Heart right ventricle (tissue), 16 donors: ENCODE data around the gene NCAPG2. TPM values are rescaled to one million over a fixed set of nuclear protein-coding genes. Genes with fewer than 3 reads are reported as not detected.

Experiments
- ATAC-seq, 8 donors: fragments of 200-7000 bp; cut with Tn5 transposase; one replicate each; pipeline ENCODE4 v1.9.1; 2020; ENCODE audit warnings: mild to moderate bottlenecking in 8 of 8, moderate library complexity in 8 of 8, moderate number of reproducible peaks in 1 of 8
- DNase-seq, 2 donors: peaks; one replicate each; pipeline ENCODE4 v3.0.0-alpha.2; 2020
- H3K27ac ChIP-seq, 10 donors: fragments of 200-600 bp; sonication (generic) in 2 of 10; one replicate each; pipeline versions ENCODE4 v1.5.0 to v1.8.0; 2020 to 2022; ENCODE audit warnings: mild to moderate bottlenecking in 3 of 10
- H3K27me3 ChIP-seq, 7 donors: fragments of 200-600 bp; one replicate each; pipeline ENCODE4 v1.8.0; 2021 to 2022; ENCODE audit warnings: mild to moderate bottlenecking in 2 of 7
- H3K36me3 ChIP-seq, 9 donors: fragments of 200-600 bp; sonication (generic) in 1 of 9; one replicate each; pipeline versions ENCODE4 v1.5.0 to v1.8.0; 2020 to 2022; ENCODE audit warnings: mild to moderate bottlenecking in 2 of 9
- H3K4me1 ChIP-seq, 9 donors: fragments of 200-600 bp; sonication (generic) in 1 of 9; one replicate each; pipeline versions ENCODE4 v1.5.0 to v1.8.0; 2020 to 2022; ENCODE audit warnings: mild to moderate bottlenecking in 4 of 9
- H3K4me3 ChIP-seq, 10 donors: fragments of 200-600 bp; sonication (generic) in 2 of 10; one replicate each; pipeline versions ENCODE4 v1.5.0 to v1.8.0; 2020 to 2022; ENCODE audit warnings: mild to moderate bottlenecking in 7 of 10, moderate library complexity in 2 of 10
- H3K9me3 ChIP-seq, 11 donors: fragments of 200-600 bp in 10 of 11; sonication (generic) in 2 of 11; one replicate each; pipeline versions ENCODE4 v1.5.0 to v1.8.0; 2013 to 2022; ENCODE audit warnings: mild to moderate bottlenecking in 2 of 11, control low read depth in 1 of 11, moderate library complexity in 1 of 11
- CTCF ChIP-seq, 9 donors: fragments of 200-600 bp; sonication (generic) in 2 of 9; IDR thresholded peaks; one replicate each; pipeline versions ENCODE4 v1.5.0 to v1.8.0; 2021 to 2022; ENCODE audit warnings: antibody characterized with exemption in 9 of 9, mild to moderate bottlenecking in 5 of 9, moderate library complexity in 1 of 9
- WGBS, 2 donors: extraction: QIAGEN DNeasy Blood & Tissue Kit; methylation state at CpG; one replicate each; pipeline ENCODE4 v1.1.7; 2013; ENCODE audit warnings: inconsistent platforms in 1 of 2; 5-methylcytosine and 5-hydroxymethylcytosine counted together
- intact Hi-C, 10 donors: fragments of 100-400 bp; cut with DNase I; formaldehyde crosslinking; loops; one replicate each; pipeline versions ENCODE4 v1.11.1 to v1.14.2; 2022
- polyA plus RNA-seq, 2 donors: library from polyadenylated mRNA; stranded (reverse); fragments of 200-250 nt; gene quantifications; one replicate each; pipeline ENCODE4 v1.2.3, GENCODE V29; 2013
- total RNA-seq, 10 donors: library from RNA; stranded (reverse); fragmentation: NEBNext Ultra II Directional in 3 of 10; extraction: Animal tissue kit (Norgen Biotek cat#: 25700) in 3 of 10; gene quantifications; one replicate each; pipeline versions ENCODE4 v1.2.1 to v1.2.4, GENCODE V29; 2021 to 2023
- donor health status: Arrhythmogenic right ventricular cardiomyopathy.
- donor health status: ischemic (EF 13 %, LVEDD 7.1; RV severe dilation, severe dysfunction).
- donor health status: healthy with polysubstance abuse.
- donor health status: DM: no; HTN: yes; CAD: no.
- donor health status: DM: no; HTN: no; CAD: no.
- donor health status: ischemic (EF 25% LVEDD 6.9; RV normal size, moderate dysfunction).
- donor health status: ischemic (EF 25% LVEDD 5.7; RV mildly dilated, moderate dysfunction).
- donor health status: healthy.
- donor health status: DM: yes; HTN: yes; CAD: no.
- donor health status: Ischemic cardiomyopathy.
- donor health status: ischemic (EF 35%, LVEDD 5.7; RV mildly dilated, moderate dysfunction).
- donor health status: nonischemic (EF 11% LVEDD 7.7; RV severe dilation, severe dysfunction).
- donor health status: DM: yes; HTN: yes; CAD: no.
- donor health status: PGD.
- donor health status: ischemic (EF 29% LVEDD 5.4; RV normal size, mild dysfunction).
- donor health status: nonischemic (EF 23%, LVEDD 6.1; RV moderate dilation, normal function).

Gene NCAPG2
- total and polyA plus RNA-seq, 12 donors: 1.3 to 8.0 (median 4.6) TPM

GRCh38 chr7:158606671-158607424 lies 97.8 kb downstream of the NCAPG2 start:
- DNase-seq (no peak), ATAC-seq (no peak)
- H3K36me3 ChIP-seq: peaks cover 0 to 9% (median 0%) of the 10 kb centered on the region in 9 donors
- H3K4me1 ChIP-seq: no peaks in the 10 kb centered on the region
- no peak overlapping the region for H3K27ac ChIP-seq
- no peaks in the 10 kb centered on the region for H3K27me3 ChIP-seq
- intact Hi-C loops: loop anchor here in 1 of 10 donors (5.0 kb wide), 1 partner anchor 390 kb away; no protein-coding TSS in a partner anchor
- no peaks in the 10 kb centered on the region for H3K9me3 ChIP-seq
- H3K4me3 ChIP-seq: no peak overlapping the region
- TF ChIP-seq CTCF (IDR thresholded peaks at IDR 0.05): no peak
- 95 to 97% methylated on average over 18 of the region's 18 CpGs for WGBS, 2 donors

GRCh38 chr7:158606129-158606528 lies 98.5 kb downstream of the NCAPG2 start:
- 76 to 80% methylated on average over 4 of the region's 4 CpGs for WGBS, 2 donors
- Histone ChIP-seq H3K9me3 (no peaks in the 10 kb centered on the region), H3K27ac (no peak overlapping the region), H3K4me1 (no peaks in the 10 kb centered on the region), H3K36me3 (peaks cover 0 to 9% (median 0%) of the 10 kb centered on the region in 9 donors), H3K27me3 (no peaks in the 10 kb centered on the region), H3K4me3 (no peak overlapping the region)
- ATAC-seq: no peak
- DNase-seq: no peak
- intact Hi-C loops: loop anchor here in 1 of 10 donors (5.0 kb wide), 1 partner anchor 389 kb away; no protein-coding TSS in a partner anchor
- TF ChIP-seq CTCF (IDR thresholded peaks at IDR 0.05): no peak

GRCh38 chr7:158603773-158604755 lies 100.5 kb downstream of the NCAPG2 start:
- Histone ChIP-seq H3K27ac (no peak overlapping the region), H3K4me1 (no peaks in the 10 kb centered on the region), H3K4me3 (no peak overlapping the region), H3K9me3 (no peaks in the 10 kb centered on the region), H3K36me3 (peaks cover 0 to 9% (median 0%) of the 10 kb centered on the region in 9 donors), H3K27me3 (no peaks in the 10 kb centered on the region)
- TF ChIP-seq CTCF (IDR thresholded peaks at IDR 0.05): no peak
- ATAC-seq: no peak
- no peak for DNase-seq
- 89 to 91% methylated on average over 23 of the region's 23 CpGs for WGBS, 2 donors
- intact Hi-C loops: no loop called here
